ENCODE results near the gene TRIM59.
A peak's percentile ranks its signal among the peaks of the same experiment; 100 is the strongest.
"Not testable (repeated sequence)": the region's sequence is repeated elsewhere in the genome, so short reads cannot be mapped to it uniquely, and the experiment has no call there.

The TRIM59 gene

GRCh38 chr3:160454995-160455394 lies 5.4 kb upstream of the TRIM59 start:
- DNase-seq, result peak; percentile 80

GRCh38 chr3:160452251-160452650 lies 2.7 kb upstream of the TRIM59 start:
- not testable (repeated sequence) for DNase-seq

- DNase-seq, result no peak
Measured at GRCh38 chr3:160451602-160452001, 2.0 kb upstream of the TRIM59 start.

- DNase-seq, result no peak
Measured at GRCh38 chr3:160450846-160451245, 1.3 kb upstream of the TRIM59 start.

GRCh38 chr3:160448845-160449635 lies 546 bp downstream of the TRIM59 start:
- no peak for DNase-seq

- no peak for DNase-seq
Measured at GRCh38 chr3:160447544-160447943, 2.0 kb downstream of the TRIM59 start.

- DNase-seq, result no peak
Measured at GRCh38 chr3:160446522-160447056, 3.0 kb downstream of the TRIM59 start.

- no peak for DNase-seq
Measured at GRCh38 chr3:160445854-160446253, 3.7 kb downstream of the TRIM59 start.

- DNase-seq, result no peak
Measured at GRCh38 chr3:160444411-160444810, 5.2 kb downstream of the TRIM59 start.

GRCh38 chr3:160440687-160441086 lies 8.9 kb downstream of the TRIM59 start:
- DNase-seq, result no peak

- no peak for DNase-seq
Measured at GRCh38 chr3:160437083-160437455, 12.5 kb downstream of the TRIM59 start.

- no peak for DNase-seq
Measured at GRCh38 chr3:160435747-160436146, 13.8 kb downstream of the TRIM59 start.

GRCh38 chr3:160435095-160435494 lies 14.5 kb downstream of the TRIM59 start:
- no peak for DNase-seq

GRCh38 chr3:160434071-160434470 lies 15.5 kb downstream of the TRIM59 start:
- DNase-seq, result no peak

- no peak for DNase-seq
Measured at GRCh38 chr3:160427832-160428424, 21.7 kb downstream of the TRIM59 start.

GRCh38 chr3:160417311-160417710 lies 32.3 kb downstream of the TRIM59 start:
- no peak for DNase-seq

- DNase-seq, result peak; percentile 78
Measured at GRCh38 chr3:160413613-160414248, 35.9 kb downstream of the TRIM59 start.

GRCh38 chr3:160412477-160412876 lies 37.1 kb downstream of the TRIM59 start:
- DNase-seq, result no peak

- DNase-seq, result no peak
Measured at GRCh38 chr3:160409812-160410610, 39.6 kb downstream of the TRIM59 start.

- DNase-seq, result no peak
Measured at GRCh38 chr3:160403796-160404470, 45.7 kb downstream of the TRIM59 start.

- DNase-seq, result peak; percentile 23
Measured at GRCh38 chr3:160403028-160403545, 46.5 kb downstream of the TRIM59 start.
